Stimulated activated CD8-positive, alpha-beta memory T cell treated with anti-CD3 and anti-CD28 coated beads, Interleukin-12 subunit alpha, Interleukin-12 subunit beta, amount 100 ng/mL, for 1 hour (primary cell): ENCODE measurements around the gene DGKB.

Source experiments
- DNase-seq: peaks from one replicate; pipeline ENCODE4 v3.0.0-alpha.2; 2020; ENCODE audit warnings: low read depth

DGKB gene

DNA sequence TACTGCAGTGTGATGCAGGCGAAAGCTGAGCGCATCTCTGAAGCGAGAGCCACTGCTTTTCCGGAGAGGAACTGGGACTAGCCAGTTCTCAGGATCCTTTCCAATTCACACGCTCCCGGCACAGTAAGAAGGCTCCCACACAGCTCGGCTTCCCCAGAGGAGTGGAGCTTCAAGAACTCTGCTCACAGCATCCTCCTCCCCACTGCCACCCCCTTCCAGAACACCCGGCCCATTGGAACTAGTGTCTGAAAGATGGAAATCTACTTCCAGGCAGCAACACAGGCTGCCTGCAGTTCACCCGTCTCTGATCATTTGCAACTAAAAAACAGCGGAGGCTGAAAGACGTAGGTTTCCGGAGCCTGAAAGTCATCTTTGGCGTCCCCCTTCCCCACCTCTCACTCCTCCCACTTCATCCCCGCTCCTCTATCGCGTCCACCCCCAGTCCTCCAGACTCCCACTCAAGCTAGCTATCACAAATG, at the start of gene DGKB:
Gene DGKB, minus strand, starts transcription at position 163 of the 479 bp plus-strand sequence.
- no peak for DNase-seq

DNA sequence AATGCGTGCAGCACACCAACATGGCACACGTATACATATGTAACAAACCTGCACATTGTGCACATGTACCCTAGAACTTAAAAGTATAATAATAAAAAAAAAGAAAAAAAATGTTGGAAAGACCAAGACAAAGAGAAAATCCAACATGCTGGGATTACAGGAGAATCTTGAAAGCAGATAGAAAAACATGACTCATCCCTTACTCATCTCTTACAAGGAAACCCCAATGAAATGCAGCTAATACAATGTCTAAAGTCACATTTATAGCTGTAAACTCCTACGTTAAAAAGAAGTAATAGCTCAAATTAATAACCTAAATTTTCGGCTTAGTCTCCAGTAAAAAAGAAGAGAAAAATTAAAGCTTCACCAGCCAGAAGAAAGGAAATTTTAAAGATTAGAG, 47.5 kb upstream of the DGKB start:
- DNase-seq, result no peak

DNA sequence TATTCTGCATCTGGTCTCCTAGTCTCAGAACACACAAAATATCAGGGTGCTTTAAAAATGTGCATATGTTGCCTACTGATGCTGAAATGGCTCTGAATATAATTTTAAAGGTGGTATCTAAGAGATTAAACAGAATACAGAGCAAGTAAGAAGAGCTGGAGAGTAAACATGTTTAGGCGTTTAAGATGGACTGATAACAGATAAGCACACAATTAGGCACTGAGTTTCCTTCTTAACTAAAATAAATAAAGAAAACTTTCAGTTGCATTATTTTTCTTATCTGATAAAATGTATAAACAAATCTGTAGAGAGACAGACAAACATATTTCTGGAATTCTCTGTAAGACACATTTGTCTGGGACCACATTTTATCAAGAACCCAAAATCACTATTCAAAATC, 35.6 kb upstream of the DGKB start:
- no peak for DNase-seq

DNA sequence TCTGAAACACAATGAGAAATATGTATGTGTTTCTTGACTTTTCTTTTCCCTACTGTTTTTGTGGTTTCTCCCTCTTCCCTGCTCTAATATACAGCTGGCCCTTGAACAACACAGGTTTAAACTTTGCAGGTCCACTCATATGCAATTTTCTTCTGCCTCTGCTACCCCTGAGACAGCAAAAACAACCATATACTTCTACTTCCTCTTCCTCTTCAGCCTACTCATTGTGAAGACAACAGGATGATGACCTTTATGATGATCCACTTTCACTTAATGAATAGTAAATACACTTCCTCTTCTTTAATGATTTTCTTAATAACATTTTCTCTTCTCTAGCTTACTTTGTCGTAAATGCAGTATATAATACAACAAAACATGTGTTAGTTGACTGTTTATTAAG, 35.0 kb upstream of the DGKB start:
- DNase-seq, result no peak

DNA sequence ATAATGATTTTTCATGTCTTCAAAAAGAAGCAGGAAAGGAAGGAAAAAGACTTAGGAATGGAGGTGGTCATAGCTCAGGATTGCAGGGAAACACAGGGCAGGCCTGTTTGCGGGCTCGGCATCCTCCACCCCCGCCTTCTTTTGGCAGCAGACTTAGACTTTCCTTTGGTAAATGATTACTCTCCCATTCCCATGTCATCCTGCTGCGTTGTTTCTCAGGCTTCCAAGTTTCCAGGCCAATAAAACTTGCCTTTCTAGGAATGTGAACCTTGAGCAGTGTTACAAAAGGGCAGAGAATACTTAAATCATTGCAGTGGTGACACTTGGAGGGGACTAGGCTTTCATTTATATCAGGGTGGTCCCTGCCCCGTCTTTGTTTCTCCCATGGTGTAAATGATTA, 34.0 kb upstream of the DGKB start:
- no peak for DNase-seq

DNA sequence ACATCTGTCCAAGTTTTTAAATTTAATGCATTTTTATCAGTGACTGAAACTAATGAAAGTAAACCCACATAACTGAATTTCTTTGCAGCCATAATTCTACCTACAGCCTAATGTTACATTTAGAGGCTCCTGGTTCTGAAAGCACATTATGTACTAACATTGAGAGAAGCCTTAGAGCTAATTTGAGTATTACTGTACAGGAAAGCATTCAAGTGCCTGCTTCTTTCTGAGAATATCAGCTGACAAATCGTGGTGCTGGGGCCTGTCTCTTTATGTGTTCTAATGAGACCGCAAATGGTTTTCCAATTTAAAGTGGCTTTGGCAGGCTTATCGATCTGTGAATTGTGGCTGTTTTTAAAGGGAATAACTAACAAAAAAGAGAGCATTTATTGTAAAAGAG, 32.3 kb upstream of the DGKB start:
- DNase-seq, result no peak

DNA sequence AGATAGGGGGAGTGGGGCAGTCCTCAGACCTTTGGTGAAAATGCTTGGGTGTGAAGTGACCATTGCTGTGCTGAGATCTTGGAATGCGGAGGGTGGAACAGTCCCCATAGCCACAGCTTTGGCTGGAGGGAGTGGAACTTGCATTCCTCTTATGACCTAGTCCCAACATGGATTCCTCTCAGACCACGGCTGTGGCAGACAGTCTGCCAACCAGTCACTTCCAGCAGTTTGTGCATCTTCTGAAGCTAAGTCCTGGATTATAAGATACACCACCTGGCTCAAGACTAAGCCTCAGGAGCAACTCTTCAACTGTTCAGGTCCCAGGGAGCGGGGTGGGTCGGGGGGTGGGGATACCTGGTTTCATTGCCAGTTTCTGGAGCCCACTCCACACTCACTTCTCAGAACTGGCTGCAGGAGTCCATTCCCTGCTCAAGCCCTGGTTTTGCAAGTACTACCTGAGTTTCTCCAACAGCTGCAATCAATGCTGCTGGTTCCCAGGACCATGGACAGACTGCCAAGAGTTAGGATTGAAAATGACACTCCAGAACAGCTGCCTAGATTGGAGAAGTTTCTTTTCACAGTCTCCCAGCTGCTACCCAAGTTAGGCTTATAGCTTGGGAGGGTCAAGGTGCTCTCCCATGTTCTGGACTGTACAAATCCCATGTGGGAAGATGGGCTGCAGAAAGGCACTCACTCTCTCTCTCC, 29.1 kb upstream of the DGKB start:
- DNase-seq, result no peak

DNA sequence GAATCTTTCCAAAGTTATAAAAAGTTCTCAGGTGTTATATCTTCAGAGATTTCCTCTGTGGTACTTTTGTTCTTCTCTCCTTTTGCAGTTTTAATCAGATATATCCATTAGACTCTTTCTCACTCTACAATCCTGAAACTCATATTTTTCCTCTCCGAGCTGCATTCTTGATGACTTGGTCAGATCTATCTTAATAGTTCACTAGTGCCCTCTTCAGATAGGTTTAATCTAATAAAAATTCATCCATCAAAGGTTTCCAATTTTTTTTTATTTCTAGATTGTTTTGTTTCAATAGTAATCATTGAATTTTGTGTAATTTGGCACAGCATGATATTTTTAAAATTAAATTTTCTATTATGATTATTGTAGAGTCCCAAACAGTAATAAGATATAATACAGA, 21.8 kb upstream of the DGKB start:
- DNase-seq, result no peak

DNA sequence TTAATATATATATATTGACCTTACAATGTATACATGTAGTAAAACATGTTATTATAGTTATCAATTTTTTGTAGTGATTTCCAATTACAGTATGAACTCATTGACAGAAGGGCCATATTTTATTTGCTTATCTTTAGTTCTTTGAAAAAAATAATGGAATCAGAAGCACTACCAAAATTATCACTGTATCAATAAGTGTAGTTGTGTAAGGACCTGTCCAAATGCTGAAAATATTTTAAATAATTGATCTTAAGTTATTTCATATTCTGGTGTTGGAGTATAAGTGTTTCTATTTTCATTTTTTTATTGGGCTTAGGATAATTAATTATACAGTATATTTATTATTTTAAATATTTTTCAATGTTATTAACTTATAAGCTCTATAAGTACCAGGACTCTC, 8.5 kb upstream of the DGKB start:
- no peak for DNase-seq

DNA sequence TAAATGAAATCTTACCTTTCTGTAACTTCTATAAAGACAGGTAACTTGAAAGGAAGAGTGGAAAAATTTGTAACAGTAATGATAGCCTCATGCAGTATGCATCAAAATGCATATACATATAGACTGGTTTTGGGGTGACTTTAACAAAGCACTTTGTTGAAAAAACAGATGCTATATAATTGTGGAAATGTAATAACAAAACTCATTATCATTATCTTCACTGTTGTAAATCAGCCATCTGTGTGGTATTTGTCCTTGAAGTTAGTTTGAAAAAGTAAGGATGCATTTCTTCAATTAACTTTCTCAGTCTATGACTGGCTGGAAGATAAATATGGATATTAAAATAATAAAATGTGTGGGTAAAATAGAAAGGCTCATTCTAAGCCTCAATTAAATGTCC, 6.1 kb upstream of the DGKB start:
- DNase-seq, result no peak

DNA sequence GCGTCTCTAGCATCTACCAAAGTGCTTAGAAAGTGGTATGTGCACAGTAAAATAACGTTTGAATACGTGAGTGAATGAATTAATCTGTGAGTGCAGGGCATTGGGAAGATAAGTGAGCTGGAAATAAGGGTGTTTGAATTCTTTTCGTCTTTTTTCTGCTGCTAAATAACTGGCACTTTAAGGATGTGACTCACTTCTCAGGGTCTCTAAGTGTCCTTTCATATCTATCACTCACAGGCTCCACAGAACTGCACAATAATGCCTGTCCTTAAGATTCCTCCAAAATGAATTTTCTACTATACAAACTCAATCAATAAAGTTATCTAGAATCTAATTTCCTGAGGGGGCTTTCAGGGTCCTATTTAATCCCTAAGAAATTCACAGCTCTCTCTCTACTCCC, 3.2 kb upstream of the DGKB start:
- DNase-seq, result no peak

DNA sequence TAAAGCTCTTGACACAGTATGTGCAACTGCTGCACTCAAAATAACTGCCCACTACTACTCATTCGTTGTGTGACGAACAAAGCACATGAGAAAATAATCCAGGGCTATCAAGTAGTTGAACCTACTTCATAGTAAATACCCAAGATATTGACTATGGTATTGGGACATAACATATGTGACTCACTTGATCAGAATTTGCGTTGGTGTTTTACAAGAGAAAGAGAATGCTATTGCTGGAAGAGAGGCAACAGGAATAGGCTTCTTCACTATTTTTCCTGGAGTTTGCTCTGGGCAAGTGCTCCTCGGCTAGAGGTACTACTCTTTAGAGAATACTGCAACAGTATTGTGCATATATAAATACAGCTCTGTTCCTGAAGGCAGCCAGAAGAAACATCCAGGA, 2.5 kb downstream of the DGKB start:
- DNase-seq, result no peak

DNA sequence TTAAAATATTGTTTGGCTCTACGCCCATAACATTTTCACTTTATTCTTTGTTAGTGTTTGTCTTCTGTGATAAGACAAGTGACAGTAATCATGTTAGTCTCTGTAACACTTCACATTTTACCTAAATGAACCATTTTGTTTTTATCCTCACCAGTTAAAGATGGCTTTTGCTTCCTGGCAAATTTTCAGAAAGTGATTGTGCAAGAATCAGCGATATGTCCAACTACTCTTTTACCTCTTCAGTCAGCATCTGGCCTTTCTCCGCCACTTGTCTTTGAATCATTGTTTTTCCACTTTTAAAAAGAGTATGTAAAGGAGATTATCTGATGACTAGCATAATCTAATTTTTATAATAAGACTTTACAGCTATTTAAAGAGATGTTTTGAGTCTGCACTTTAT, 3.5 kb downstream of the DGKB start:
- no peak for DNase-seq

DNA sequence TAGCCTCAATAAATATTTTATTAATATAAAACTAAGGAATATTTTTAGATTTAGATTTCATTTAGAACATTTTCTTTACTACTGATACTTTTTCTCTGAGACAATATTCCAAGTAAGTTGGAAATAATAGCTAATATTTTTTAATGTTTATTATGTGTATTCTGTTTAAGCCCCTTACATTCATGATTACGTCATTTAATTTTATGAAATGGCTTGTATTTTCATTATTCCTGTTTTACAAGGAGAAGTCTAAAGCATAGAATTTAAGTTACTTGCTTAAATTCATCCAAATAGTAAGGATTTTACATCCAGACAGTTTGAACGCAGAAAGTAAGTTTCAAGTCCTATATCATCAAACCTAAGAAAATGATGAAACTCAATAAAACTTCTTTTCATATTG, 6.1 kb downstream of the DGKB start:
- no peak for DNase-seq

DNA sequence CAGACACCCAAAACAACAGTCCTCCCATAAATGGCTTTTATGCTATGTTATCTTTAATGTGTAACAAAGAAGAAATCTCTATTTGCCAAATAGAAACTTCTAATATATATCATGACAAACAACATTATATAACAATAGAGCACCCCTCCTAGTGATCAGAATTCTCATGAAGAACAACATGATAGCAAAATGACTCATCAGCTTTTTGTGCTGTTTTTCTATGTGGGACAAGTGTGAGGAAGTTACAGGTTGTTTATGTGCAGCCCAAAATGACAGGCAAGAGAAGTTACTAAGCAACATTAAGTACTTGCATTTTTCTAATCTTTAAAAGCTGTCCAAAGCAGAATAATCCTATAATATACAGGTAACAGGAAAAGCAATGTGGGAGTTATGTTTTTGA, 7.7 kb downstream of the DGKB start:
- DNase-seq, result no peak

DNA sequence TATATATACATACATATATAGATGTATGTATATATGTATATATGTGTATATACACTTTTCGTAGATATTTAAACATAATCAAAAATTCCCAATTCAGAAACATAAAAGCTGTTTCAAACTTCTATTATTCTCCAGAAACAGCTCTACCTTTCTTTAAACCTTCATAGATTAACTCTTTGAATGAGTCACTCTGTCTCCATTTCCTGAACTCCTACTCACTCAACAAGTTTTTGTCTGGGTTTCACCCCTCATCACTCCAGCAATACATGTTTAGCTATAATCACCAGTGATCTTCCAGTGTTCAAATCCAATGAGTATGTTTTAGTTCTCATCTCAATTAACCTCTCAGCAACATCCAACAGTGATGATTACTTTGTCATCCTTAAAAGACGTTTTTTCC, 9.6 kb downstream of the DGKB start:
- DNase-seq, result no peak

DNA sequence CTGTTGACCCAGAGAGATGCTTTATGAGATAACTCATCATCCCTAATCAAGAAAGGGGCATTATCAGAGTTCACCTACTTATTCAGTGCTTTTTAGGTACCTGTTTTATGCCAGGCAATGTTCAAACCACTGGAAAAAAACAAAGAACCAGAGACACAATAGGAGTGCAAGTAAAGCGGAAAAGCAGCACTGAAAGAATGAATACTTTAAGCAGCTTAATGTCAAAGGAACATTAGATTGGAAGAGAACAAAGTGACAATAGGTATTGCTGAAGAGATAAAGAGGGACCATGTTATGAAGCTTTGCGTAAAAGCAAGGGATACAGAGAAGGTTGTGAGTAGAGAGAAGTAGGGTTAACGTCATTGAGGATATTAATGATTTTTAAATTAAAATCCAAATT, 11.3 kb downstream of the DGKB start:
- no peak for DNase-seq

DNA sequence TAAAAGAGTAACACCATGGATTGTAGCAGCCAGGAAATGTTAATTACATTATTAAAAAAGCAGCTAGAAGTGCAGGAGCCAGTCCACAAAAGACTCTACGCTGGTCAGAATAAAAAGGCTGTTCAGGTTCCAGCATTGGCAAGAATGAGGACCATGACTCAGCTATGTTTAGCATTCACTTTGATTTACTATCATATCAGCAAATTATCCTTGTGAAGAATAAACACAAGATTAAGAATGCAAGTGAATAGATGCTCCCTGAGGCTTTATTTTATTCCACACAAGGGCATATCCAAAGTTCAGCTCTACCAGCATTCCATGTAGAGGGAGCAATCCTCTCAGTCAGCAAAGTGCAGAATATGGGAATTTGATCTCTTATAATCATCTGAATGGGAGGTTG, 13.6 kb downstream of the DGKB start:
- no peak for DNase-seq

DNA sequence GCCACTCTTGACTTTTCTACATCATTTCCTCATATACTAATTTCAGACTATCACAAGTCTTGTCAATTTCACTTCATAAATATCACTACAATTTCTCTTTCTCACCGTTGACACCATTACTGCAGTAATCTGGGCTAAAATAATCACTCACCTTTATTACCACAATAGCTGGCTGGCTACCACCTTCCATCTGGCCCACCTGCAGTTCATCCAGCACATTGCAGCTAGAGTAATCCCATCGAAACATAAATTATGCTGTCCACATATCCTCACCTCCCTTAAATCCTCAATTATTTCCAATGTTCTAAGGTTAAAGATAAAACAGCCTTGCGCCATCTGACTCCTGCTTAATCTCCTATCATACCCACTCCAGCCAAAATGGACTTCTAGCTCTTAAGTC, 16.0 kb downstream of the DGKB start:
- no peak for DNase-seq

DNA sequence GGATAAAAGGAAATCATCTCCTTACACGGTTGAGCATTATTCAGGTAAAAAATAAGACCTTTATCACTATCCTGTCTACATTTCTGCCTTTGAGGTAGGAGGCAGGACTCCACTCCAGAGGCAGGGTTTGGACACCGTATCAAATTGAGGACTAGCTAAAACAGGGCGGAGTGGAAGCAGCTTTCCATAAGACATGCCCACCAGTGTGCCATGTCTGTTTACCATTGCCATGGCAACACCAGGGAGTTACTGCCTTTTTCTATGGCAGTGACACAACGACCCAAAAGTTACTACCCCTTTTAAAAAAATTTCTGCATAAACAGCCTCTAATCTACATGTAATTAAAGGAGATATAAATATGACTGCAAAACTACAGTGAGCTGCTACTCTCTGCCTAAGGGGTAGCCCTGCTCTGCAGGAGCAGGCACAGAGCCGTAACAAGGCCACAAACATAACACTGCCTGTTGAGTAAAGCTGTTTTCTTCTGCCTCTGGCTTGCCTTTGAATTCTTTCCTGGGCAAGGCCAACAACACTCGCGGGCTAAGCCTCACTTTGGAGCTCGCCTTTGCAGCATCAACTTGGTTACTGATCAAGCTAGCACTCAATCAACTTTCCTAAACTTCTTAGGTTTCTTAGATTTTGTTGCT, 26.5 kb downstream of the DGKB start:
- DNase-seq, result no peak

DNA sequence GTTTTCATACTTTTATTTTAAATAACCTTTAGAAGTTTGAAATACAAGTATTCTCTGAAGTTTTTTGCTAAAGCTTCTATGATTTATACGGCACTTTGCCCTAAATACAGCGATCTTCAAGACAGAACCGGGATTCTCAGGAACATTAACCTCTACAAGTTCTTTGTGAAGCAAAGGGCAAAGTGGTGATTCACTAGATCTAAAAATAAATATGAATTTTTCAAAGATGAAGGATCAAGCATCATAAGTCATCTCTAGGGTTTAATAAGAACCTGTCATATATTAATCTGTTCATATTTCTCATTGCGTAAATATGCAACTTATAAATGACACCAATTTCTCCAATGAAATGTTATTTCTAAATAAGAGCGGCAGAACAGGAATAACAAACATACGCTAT, 30.7 kb downstream of the DGKB start:
- DNase-seq, result no peak

DNA sequence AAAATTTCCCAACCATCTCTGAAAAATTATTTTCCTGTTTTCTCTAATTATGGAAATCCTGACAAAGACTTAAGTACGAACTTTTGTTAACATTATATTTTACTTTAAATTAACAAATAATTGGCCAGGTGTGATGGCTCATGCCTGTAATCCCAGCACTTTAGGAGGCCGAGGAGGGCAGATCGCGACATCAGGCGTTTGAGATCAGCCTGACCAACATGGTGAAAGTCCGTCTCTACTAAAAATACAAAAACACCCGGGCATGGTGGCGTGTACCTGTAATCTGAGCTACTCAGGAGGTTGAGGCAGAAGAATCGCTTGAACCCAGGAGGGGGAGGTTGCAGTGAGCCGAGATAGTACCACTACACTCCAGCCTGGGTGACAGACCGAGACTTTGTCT, 32.2 kb downstream of the DGKB start:
- no peak for DNase-seq

DNA sequence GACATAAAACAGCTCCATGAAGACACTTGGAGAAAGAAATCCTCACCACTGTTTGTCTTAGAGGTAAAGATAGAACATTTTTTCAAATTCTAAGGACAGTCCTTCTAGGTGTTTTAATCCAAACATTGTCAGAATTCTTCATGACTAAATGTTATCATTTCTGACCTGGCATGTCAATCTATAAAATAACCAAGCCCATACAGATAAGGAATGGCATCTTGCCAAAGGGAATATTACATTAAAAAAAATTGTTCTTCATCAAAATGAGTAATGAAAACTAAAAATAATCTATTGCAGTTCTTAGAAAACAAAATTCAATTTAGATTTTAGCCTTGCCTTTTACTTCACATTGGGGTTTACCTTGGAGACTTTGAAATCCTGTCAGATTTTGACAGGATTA, 33.6 kb downstream of the DGKB start:
- no peak for DNase-seq

DNA sequence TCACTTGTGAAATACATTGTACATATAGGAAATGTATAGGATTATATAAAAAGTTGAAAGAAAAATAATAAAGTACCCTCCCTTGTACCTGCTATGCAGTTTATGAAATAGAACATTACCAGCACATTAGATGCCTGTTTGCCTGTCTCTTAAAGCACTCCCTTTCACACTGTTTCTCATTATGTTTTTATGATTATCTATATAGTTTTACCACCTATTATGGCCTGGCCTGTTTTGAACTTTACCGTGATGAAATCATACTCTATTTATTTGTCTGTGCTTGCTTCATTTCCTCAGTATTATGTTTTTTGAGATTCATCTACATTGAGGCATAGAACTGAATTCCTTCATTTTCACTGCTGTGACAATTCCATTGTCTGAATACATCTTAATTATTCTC, 41.1 kb downstream of the DGKB start:
- DNase-seq, result no peak
